Skeletal muscle satellite cell (primary cell): ENCODE measurements around the gene RFX2.
"Not testable (repeated sequence)": the region's sequence is repeated elsewhere in the genome, so short reads cannot be mapped to it uniquely, and the experiment has no call there.

ENCODE experiments used
- H3K27me3 ChIP-seq: 2 replicates; pipeline ENCODE4 v1.7.0; 2013; ENCODE audit warnings: low read length; ENCODE audit not compliant: control insufficient read depth, insufficient read depth
- H3K36me3 ChIP-seq: 2 replicates; pipeline ENCODE4 v1.7.0; 2013; ENCODE audit warnings: mild to moderate bottlenecking, control low read depth, low read length; ENCODE audit not compliant: insufficient read depth
- H3K4me1 ChIP-seq: 2 replicates; pipeline ENCODE4 v1.7.0; 2013; ENCODE audit warnings: low read length; ENCODE audit not compliant: control insufficient read depth, insufficient read depth
- H3K4me2 ChIP-seq: 2 replicates; pipeline ENCODE4 v1.7.0; 2013; ENCODE audit warnings: mild to moderate bottlenecking, low read length
- H3K4me3 ChIP-seq: 2 replicates; pipeline ENCODE4 v1.7.0; 2013; ENCODE audit warnings: low read length
- H3K9ac ChIP-seq: 2 replicates; pipeline ENCODE4 v1.7.0; 2013; ENCODE audit warnings: mild to moderate bottlenecking, low read depth, low read length, moderate library complexity
- H3K9me3 ChIP-seq: replicated peaks from 2 replicates; pipeline ENCODE4 v1.7.0; 2013; ENCODE audit warnings: mild to moderate bottlenecking, control low read depth, low read length

RFX2 gene

DNA sequence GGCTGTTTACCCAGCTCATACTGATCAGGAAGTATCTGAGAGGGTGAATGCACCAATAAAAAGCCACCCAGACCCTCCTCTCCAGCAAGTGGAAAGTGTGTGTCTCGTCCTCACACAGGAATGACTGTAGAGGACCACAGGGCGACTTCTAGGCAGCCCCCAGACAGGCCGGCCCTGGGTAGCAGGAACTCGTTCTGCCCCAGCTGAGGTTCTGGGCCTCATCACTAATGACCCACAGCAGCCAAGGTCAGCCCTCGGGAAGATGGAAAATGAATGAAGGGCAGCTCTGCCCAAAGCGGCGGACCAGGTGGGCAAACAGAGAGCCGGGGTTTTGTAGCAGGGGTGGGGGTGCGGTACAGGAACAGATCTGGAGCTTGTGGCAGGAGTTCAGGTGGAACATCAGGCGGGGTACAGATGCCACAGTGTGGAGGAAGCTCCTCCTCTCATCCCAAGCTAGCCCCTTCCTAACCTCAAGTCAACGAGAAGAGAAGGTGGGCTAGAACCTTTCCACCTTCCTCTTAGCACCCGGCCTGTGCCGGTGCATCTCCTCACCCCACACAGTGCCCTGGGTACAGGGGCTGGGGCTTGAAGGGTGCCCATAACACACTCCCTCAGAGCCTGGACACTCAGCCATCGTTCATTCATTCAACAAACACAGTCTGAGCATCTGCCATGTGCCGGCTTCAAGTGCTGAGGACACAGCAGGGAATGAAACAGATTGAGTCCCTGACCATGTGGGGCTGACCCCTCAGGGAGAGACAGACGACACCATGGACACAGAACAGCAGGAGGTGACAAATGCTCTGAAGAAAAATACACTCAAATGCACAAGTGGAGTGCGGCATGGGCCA is 36.2 kb downstream of the RFX2 start:
- H3K4me3 ChIP-seq, result no peak overlapping the region
- H3K36me3 ChIP-seq, result no peaks in the 10 kb centered on the region
- H3K9ac ChIP-seq, result no peak overlapping the region
- H3K27me3 ChIP-seq, result no peaks in the 10 kb centered on the region
- no peak overlapping the region for H3K4me2 ChIP-seq
- H3K9me3 ChIP-seq, result no peaks in the 10 kb centered on the region
- peaks cover 36% of the 10 kb centered on the region for H3K4me1 ChIP-seq

DNA sequence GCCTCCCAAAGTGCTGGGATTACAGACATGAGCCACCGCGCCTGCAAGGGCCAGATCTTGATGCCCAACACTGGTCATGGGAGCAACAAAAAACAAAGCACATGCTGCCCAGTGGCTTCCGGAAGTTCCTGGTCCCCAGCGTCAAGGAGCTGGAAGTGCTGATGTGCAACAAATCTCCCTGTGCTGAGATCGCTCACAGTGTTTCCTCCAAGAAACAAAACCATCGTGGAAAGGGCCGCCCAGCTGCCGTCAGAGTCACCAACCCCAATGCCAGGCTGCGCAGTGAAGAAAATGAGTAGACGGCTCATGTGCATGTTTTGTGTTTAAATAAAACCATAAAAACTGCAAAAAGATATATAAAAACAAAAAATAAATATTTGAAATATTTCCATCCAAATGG is 37.1 kb downstream of the RFX2 start:
- H3K36me3 ChIP-seq, H3K9ac ChIP-seq, H3K4me3 ChIP-seq, H3K27me3 ChIP-seq, H3K4me2 ChIP-seq, H3K9me3 ChIP-seq: not testable (repeated sequence)
- peaks cover 36% of the 10 kb centered on the region for H3K4me1 ChIP-seq

DNA sequence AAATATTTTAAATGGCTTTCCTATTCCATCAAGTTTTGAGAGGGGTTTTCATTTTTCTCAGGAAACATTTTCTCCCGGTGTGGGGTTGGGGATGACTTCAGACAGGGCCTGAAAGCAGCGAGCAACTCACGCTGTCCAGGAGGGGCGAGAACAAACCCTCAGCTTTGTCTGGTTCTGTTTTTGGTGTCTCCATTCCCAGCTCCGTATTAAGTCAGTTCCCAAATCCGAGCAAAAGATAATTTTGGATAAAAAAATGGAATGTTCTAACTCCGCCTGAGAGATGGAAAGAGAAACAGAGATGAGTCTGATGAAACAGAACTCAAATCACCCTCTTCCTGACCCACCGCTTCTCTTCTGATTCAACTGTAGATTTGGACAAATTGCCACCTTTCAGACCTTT is 38.4 kb downstream of the RFX2 start:
- H3K4me3 ChIP-seq, result no peak overlapping the region
- H3K4me1 ChIP-seq, result peaks cover 35% of the 10 kb centered on the region
- no peaks in the 10 kb centered on the region for H3K9me3 ChIP-seq
- H3K36me3 ChIP-seq, result no peaks in the 10 kb centered on the region
- no peak overlapping the region for H3K4me2 ChIP-seq
- peak overlapping the region; percentile 63 for H3K9ac ChIP-seq
- no peaks in the 10 kb centered on the region for H3K27me3 ChIP-seq

DNA sequence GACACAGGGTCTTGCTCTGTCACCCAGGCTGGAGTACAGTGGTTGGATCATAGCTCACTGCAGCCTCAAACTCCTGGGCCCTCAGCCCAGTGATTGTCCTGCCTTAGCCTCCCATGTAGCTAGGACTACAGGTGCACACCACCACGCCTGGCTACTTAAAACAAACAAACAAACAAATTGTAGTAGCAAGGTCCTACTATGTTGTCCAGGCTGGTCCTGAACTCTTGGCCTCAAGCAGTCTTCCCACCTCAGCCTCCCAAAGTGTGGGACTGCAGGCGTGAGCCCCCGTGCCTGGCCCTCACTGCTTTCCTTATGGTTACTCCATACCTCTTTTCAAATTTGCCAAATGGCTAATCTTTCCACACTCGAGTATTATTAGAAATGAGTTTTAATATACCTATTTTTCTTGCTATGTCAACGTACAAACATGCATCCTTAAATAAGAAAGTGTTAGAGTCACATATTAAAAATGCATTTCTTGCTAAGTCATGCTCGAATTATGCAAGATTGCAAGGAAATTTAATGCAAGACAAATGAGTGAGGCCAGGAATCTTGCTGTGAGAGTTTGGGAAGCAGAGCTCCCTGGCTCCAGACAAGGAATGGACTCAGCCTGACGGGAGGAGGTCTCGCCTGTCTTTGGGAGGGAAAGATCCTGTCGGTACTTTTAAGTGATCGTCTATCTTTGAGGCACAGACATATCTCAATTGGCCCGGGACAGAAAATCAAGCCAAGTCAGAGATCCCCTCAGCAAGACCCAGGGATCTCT is 39.4 kb downstream of the RFX2 start:
- no peaks in the 10 kb centered on the region for H3K27me3 ChIP-seq
- no peaks in the 10 kb centered on the region for H3K36me3 ChIP-seq
- peak overlapping the region; percentile 63 for H3K9ac ChIP-seq
- no peak overlapping the region for H3K4me3 ChIP-seq
- H3K4me2 ChIP-seq, result peak overlapping the region; percentile 36
- H3K9me3 ChIP-seq, result no peaks in the 10 kb centered on the region
- peaks cover 39% of the 10 kb centered on the region for H3K4me1 ChIP-seq

DNA sequence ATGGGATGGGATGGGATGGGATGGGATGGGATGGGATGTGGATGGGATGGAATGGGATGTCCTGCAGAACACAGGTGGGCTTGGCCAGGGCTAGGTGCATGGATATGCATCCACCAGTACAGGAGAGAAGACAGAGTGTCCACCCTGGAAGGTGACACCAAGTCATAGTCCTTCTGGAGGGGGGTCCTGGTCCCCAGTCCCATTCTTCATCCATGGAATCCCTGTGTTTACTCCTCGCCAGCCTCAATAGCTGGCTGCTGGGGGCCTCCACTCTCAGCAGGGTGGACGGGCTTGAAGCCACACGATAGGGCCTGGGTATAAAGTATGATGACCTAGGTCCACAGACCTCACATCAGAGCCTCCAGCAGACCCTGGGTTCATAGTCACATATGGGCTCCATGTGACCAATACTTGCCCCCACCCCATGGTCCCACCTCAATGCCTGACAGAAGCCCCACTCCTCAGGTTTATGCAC is 40.1 kb downstream of the RFX2 start:
- H3K4me3 ChIP-seq, result no peak overlapping the region
- H3K4me1 ChIP-seq, result peaks cover 41% of the 10 kb centered on the region
- H3K9ac ChIP-seq, result peak overlapping the region; percentile 48
- H3K27me3 ChIP-seq, result no peaks in the 10 kb centered on the region
- H3K4me2 ChIP-seq, result peak overlapping the region; percentile 36
- no peaks in the 10 kb centered on the region for H3K9me3 ChIP-seq
- no peaks in the 10 kb centered on the region for H3K36me3 ChIP-seq

DNA sequence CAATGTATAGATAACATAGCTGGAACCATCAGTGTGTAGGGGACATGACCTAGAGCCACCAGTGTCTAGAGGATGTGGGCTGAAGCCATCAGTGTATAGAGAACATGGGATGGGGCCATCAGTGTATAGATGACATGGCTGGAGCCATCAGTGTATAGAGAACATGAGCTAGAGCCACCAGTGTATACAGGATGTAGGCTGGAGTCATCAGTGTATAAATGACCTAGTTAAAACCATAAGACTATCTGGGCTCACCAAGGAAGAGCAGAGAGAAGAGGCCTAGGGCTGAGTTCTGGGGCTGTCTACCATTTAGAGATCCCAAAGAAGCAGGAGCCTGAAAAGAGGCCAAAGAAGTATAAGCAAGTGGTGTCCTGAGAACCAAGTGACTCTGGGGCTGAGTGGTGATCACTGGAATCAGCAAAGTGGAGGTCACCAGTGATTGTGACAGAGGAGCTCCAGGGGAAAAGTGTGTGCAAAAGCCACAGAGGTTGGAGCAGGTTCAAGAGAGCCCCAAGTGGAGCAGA is 41.0 kb downstream of the RFX2 start:
- Histone ChIP-seq H3K27me3 (no peaks in the 10 kb centered on the region), H3K4me1 (peaks cover 43% of the 10 kb centered on the region), H3K4me2 (no peak overlapping the region), H3K4me3 (no peak overlapping the region), H3K36me3 (no peaks in the 10 kb centered on the region), H3K9me3 (no peaks in the 10 kb centered on the region), H3K9ac (no peak overlapping the region)

DNA sequence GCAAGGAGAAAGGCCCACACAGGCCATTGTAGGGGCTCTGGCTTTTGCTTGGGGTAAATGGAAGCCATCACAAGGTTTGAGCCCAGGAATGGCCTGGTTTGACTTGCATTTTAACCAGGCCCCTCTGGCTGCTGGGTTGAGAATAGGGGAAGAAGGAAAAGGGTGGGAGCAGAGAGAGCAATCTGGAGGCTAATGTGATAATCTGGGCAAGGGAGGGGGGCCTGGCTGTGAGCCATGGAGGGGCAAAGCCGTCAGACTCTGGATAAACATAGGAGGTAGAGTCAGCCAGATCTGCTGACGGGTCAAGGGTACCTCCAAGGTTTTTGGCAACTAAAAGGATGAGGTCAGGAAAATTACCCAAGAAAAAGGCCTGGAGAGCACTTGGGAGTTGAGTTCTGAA is 41.6 kb downstream of the RFX2 start:
- Histone ChIP-seq H3K9me3 (no peaks in the 10 kb centered on the region), H3K36me3 (no peaks in the 10 kb centered on the region), H3K27me3 (no peaks in the 10 kb centered on the region), H3K9ac (no peak overlapping the region), H3K4me2 (no peak overlapping the region), H3K4me1 (peaks cover 46% of the 10 kb centered on the region), H3K4me3 (no peak overlapping the region)

DNA sequence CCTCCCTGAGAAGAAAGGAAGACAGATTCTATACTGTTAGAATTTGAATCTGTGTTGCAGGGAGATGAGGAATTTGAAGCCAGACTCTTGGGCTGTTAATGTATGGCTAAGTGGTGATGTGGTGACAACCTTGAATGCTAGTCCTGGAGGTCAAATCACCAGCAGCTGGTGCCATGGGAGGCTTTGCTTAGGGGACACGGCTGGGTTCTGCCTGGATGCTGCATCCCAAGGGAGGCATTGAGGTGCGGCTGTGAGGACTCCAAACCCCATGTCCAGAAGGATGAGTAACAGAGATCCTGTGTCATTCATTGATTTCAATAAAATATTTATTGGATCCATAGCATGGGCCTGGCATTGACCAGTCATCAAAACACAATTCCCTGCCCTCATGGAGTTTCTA is 42.3 kb downstream of the RFX2 start:
- Histone ChIP-seq H3K4me1 (peaks cover 40% of the 10 kb centered on the region), H3K4me3 (no peak overlapping the region), H3K36me3 (no peaks in the 10 kb centered on the region), H3K27me3 (no peaks in the 10 kb centered on the region), H3K9me3 (no peaks in the 10 kb centered on the region), H3K9ac (no peak overlapping the region), H3K4me2 (no peak overlapping the region)

DNA sequence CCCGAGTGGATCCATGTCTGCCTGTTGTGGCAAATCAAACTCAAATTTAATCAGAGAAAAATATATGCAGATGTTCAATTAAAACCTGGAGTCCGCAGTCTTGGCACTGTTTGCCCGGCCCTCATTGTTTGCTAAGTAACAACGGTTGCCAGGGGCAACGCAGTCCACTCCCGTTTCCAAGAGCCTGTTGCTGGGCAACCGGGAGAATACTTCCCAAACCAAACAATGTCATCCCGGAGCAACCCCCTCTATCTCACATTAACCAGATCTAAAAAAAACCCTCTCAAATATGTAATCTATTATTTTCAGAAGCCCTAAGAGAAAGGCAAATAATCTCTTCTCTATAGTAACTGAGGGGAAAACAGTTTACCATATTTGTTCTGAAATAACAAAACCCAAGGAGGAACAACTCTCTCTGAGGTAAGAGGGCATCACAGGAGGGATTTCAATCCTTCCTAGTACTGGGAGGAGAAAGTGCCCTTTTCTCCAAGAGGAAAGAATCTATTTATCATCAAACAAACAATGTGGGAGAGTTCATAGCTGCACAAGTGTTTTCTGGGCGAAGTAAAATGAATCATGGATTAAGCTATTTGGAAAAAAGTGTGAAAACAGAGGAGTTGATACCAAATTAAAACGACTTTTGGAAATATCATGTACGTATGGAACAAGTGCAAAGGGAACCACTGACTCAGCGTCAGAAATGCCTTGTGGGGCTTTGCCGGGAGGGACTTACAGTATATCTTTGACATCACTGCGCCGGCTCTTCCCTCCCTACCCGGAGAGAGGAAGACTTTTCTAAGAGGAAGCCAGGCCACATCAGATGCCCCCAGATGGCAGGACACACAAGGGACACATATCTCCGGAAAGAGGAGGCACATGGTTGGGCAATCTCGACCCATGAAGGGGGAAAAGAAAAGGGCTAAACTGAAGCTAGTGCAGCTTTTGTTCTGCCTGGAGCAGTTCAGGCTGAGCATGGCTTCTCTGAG is 43.3 kb downstream of the RFX2 start:
- peaks cover 40% of the 10 kb centered on the region for H3K4me1 ChIP-seq
- H3K9ac ChIP-seq, result peak overlapping the region; percentile 66
- H3K27me3 ChIP-seq, result no peaks in the 10 kb centered on the region
- no peaks in the 10 kb centered on the region for H3K36me3 ChIP-seq
- H3K9me3 ChIP-seq, result no peaks in the 10 kb centered on the region
- H3K4me3 ChIP-seq, result no peak overlapping the region
- peak overlapping the region; percentile 30 for H3K4me2 ChIP-seq

DNA sequence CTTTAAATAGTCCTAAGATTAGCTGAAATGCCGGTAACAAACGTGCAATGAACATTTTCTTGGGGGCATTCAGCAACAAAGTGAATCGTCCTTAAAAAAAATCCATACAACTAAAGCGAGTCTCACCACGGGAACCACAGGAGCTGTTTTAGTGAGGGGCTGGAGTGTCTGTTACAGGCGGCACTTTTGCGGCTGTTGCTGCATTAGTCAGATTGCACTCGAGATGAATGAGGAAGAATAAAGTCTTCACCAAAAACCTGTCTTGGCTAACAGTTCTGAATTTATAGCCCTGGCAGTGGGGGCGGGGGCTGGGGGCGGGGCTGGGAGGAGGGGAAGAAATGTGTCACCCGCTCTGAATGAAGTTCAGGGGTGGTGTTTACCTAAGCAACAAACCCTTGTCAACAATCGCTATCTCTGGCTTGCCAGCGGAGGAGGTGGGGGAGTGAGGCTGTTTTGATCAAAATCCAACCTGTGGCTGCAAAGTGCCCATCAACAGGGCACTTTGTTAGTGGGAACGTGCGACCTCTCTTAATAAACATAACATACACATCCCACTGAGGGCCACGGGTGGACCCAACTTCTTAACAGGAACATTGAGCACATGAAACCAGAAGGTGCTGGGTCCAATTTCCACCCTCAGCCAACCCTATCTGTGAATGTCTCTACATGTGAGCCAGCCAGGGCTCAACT is 44.5 kb downstream of the RFX2 start:
- H3K9me3 ChIP-seq, result no peaks in the 10 kb centered on the region
- no peak overlapping the region for H3K4me2 ChIP-seq
- H3K27me3 ChIP-seq, result no peaks in the 10 kb centered on the region
- H3K36me3 ChIP-seq, result no peaks in the 10 kb centered on the region
- H3K4me3 ChIP-seq, result no peak overlapping the region
- H3K4me1 ChIP-seq, result peaks cover 33% of the 10 kb centered on the region
- H3K9ac ChIP-seq, result peak overlapping the region; percentile 66
